ENCODE measurements around the gene PRDM5. TPM values are rescaled to one million over a fixed set of nuclear protein-coding genes. Genes with fewer than 3 reads are reported as not detected.

Gene PRDM5
- polyA plus RNA-seq, 1 donor (not counting 4 experiments of a cell fraction or from before 2014, with no cell fraction given), result 3.6 TPM

DNA sequence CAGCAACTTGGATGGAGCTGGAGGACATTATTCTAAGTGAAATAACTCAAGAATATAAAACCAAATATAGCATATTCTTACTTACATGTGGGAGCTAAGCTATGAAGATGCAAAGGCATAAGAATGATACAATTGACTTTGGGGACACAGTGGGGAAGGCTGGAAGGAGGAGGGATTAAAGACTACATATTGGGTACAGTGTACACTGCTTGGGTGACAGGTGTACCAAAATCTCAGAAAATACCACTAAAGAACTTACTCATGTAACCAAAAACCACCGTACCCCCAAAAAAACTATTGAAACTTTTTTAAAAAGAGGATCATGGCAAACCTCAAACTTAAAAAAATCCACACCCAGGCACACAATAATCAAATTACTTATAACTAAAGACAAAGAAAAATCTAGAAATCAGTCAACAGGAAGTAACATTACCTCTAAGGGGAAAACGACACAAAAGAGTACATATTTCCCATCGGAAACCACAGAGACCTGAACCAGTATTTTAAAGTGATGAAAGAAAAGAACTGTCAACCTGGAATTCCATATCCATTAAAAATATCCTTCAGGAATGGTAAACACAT is 241.8 kb downstream of the PRDM5 start:
- dilution Hi-C loops (cut with MboI; ENCODE audit: extremely low pct_ligation_motif_present, low sequenced_read_pairs), result no loop called here
- H3K27ac ChIP-seq (ENCODE audit: control insufficient read depth, insufficient read depth, low read length), result no peak overlapping the region
- H3K9me1 ChIP-seq (ENCODE audit: control insufficient read depth, extremely low read depth, insufficient read depth, low read length), result no peaks in the 10 kb centered on the region
- H3K4me1 ChIP-seq (ENCODE audit: control insufficient read depth, extremely low read depth, insufficient read depth, low read length), result no peaks in the 10 kb centered on the region
- FAIRE-seq (no peak), DNase-seq (ENCODE audit: low read depth, low spot score) (no peak)
- no peak overlapping the region for H2AFZ ChIP-seq (ENCODE audit: control insufficient read depth, low read length)
- H3K4me2 ChIP-seq (ENCODE audit: control insufficient read depth, extremely low read depth, insufficient read depth, low read depth, low read length), result no peak overlapping the region
- H3K4me3 ChIP-seq (ENCODE audit: control insufficient read depth in 2 of 3, extremely low read depth in 1 of 3, insufficient read depth in 2 of 3, low read depth in 1 of 3, low read length in 3 of 3), result no peak overlapping the region
- no peaks in the 10 kb centered on the region for H4K20me1 ChIP-seq (ENCODE audit: control insufficient read depth, extremely low read depth, insufficient read depth, low read length)
- no peaks in the 10 kb centered on the region for H3K36me3 ChIP-seq (ENCODE audit: control insufficient read depth in 2 of 2, extremely low read depth in 1 of 2, insufficient read depth in 2 of 2, low read length in 2 of 2)
- no peak for TF ChIP-seq EZH2 (IDR thresholded peaks at IDR 0.05; ENCODE audit: low read length)
- no peak for TF ChIP-seq CTCF (optimal IDR thresholded peaks at IDR 0.05 in 1 of 3, IDR thresholded peaks at IDR 0.05 in 1 of 3, conservative IDR thresholded peaks at IDR 0.05 in 1 of 3; ENCODE audit: extremely low read depth in 1 of 3, insufficient read depth in 2 of 3, low read length in 3 of 3)
- H3K27me3 ChIP-seq (ENCODE audit: control insufficient read depth, extremely low read depth, insufficient read depth, low read length), result no peaks in the 10 kb centered on the region
- H3K9ac ChIP-seq (ENCODE audit: control insufficient read depth, extremely low read depth, insufficient read depth, low read length), result no peak overlapping the region
- H3K79me2 ChIP-seq (ENCODE audit: control insufficient read depth, insufficient read depth, low read length), result no peaks in the 10 kb centered on the region
- no peaks in the 10 kb centered on the region for H3K9me3 ChIP-seq (ENCODE audit: control insufficient read depth, low read depth, low read length)

DNA sequence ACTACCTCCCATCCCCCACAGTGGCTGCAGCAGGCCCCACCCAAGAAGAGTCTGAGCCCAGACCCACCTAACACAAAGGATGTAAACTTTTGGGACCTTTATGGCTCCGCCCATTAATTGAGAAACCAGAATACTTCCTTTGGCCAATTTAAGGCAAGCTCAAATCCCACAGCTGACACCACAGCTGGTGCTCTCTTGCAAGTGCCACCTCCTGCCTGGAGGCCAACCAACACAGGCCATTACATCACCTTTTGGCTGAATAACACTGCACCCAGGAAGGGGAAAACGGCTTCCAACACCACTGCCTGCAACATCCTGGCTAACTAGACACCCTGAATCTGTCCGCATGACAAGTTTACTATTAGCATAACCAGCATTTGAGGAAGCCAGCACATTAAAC is 248.8 kb downstream of the PRDM5 start:
- DNase-seq (ENCODE audit: low read depth, low spot score) (no peak), FAIRE-seq (no peak)

More for the DNA sequence above, 248.8 kb downstream of the PRDM5 start:
- no peaks in the 10 kb centered on the region for H3K9me3 ChIP-seq (ENCODE audit: control insufficient read depth, low read depth, low read length)
- H3K9me1 ChIP-seq (ENCODE audit: control insufficient read depth, extremely low read depth, insufficient read depth, low read length), result no peaks in the 10 kb centered on the region
- H3K79me2 ChIP-seq (ENCODE audit: control insufficient read depth, insufficient read depth, low read length), result no peaks in the 10 kb centered on the region
- TF ChIP-seq EZH2 (IDR thresholded peaks at IDR 0.05; ENCODE audit: low read length) (no peak), CTCF (optimal IDR thresholded peaks at IDR 0.05 in 1 of 3, IDR thresholded peaks at IDR 0.05 in 1 of 3, conservative IDR thresholded peaks at IDR 0.05 in 1 of 3; ENCODE audit: extremely low read depth in 1 of 3, insufficient read depth in 2 of 3, low read length in 3 of 3) (no peak)
- no peaks in the 10 kb centered on the region for H3K27me3 ChIP-seq (ENCODE audit: control insufficient read depth, extremely low read depth, insufficient read depth, low read length)
- dilution Hi-C loops (cut with MboI; ENCODE audit: extremely low pct_ligation_motif_present, low sequenced_read_pairs), result no loop called here
- H4K20me1 ChIP-seq (ENCODE audit: control insufficient read depth, extremely low read depth, insufficient read depth, low read length), result no peaks in the 10 kb centered on the region
- H3K4me1 ChIP-seq (ENCODE audit: control insufficient read depth, extremely low read depth, insufficient read depth, low read length), result no peaks in the 10 kb centered on the region
- H3K9ac ChIP-seq (ENCODE audit: control insufficient read depth, extremely low read depth, insufficient read depth, low read length), result no peak overlapping the region
- no peak overlapping the region for H3K4me2 ChIP-seq (ENCODE audit: control insufficient read depth, extremely low read depth, insufficient read depth, low read depth, low read length)
- no peak overlapping the region for H3K27ac ChIP-seq (ENCODE audit: control insufficient read depth, insufficient read depth, low read length)
- H2AFZ ChIP-seq (ENCODE audit: control insufficient read depth, low read length), result no peak overlapping the region
- no peak overlapping the region for H3K4me3 ChIP-seq (ENCODE audit: control insufficient read depth in 2 of 3, extremely low read depth in 1 of 3, insufficient read depth in 2 of 3, low read depth in 1 of 3, low read length in 3 of 3)
- H3K36me3 ChIP-seq (ENCODE audit: control insufficient read depth in 2 of 2, extremely low read depth in 1 of 2, insufficient read depth in 2 of 2, low read length in 2 of 2), result no peaks in the 10 kb centered on the region

All from keratinocyte (primary cell).